ENCODE data around the gene KMO. TPM values are rescaled to one million over a fixed set of nuclear protein-coding genes. Genes with fewer than 3 reads are reported as not detected.

KMO gene
- total RNA-seq, result not detected in 2 replicates

DNA sequence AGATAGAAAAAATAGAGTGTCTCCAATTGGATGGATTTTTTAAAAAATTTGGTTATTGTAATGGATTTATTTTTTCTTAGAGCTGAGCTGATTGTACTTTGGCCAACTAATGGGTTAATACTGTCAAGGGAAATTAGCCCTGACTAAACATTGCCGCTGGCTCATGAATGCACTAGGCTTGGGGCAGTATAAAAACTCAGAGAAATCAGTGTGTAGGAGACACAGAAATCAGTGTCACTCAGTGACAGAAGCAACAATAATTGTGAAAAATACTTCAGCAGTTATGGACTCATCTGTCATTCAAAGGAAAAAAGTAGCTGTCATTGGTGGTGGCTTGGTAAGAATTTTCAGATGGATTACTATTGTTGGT is at the start of gene KMO:
KMO (plus strand) TSS at position 217 of the 370 bp plus-strand sequence; CDS start at position 284, 67 bp downstream.

GRCh38 chr1:241519308-241520079 is 12.7 kb upstream of the KMO start, which contains the start of gene FH:
FH (minus strand) TSS chr1:241519755; CDS start chr1:241519722, 33 bp downstream.

GRCh38 chr1:241640149-241640866 is 108.1 kb downstream of the KMO start, which contains the start of the genes CHML and OPN3:
CHML (minus strand) TSS chr1:241640369; CDS start chr1:241635766, 4,603 bp downstream.
OPN3 (minus strand) TSS chr1:241640369; CDS start chr1:241640254, 115 bp downstream.

Other genes with a start within 250 kb of the KMO start
- under 0.01 and 0.29 TPM in 2 replicates for gene RGS7, start 175.2 kb upstream of the KMO start, total RNA-seq
- 119 and 129 TPM in 2 replicates for gene FH, start 12.6 kb upstream of the KMO start, total RNA-seq
- gene CHML, start 108.0 kb downstream of the KMO start, total RNA-seq, result 5.8 and 7.6 TPM in 2 replicates
- 20.2 and 23.2 TPM in 2 replicates for gene OPN3, start 108.0 kb downstream of the KMO start, total RNA-seq
- not detected in 2 replicates for gene WDR64, start 119.9 kb downstream of the KMO start, total RNA-seq